ENCODE results near the gene USP36. TPM values are rescaled to one million over a fixed set of nuclear protein-coding genes. Genes with fewer than 3 reads are reported as not detected.

The USP36 gene
- total RNA-seq, 2 experiments from 2014 or later: 47.2 to 144 TPM

DNA sequence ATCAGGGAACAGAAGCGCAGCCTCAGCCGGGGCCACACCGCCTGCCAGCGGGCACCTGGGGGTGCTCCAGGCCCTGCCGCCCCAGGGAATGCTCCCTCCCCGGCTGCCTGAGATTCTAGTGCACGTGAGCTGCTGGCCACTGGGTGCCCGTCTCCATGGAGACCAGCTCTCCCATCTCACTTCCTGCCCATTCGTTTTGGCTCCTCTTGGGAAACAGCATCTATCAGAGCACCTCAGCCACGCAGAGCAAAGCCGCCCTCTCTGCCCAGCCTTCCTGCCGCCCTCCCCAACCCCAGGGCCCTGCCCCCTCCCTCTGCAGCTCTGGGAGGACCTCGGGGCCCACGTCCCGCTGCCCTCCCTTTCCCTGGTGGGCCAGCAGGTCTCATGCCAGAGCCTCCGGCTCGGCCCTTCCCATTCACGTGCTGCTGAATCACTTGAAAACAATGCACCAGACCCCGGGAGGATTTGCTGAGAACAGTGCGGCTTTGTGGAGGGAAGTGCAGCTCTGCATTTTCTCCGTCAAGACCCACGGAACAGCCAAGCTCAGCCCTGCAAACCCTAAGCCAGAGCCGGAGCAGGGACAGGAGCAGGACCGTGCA, 43.0 kb upstream of the USP36 start:
- ChIA-PET CTCF (ENCODE audit: unreplicated experiment) (no interaction called here), POLR2A (no interaction called here)
- Histone ChIP-seq H3K4me1 (ENCODE audit: insufficient read depth, low read length, poor library complexity, severe bottlenecking) (no peaks in the 10 kb centered on the region), H3K4me2 (ENCODE audit: low read length) (no peak overlapping the region), H4K20me1 (ENCODE audit: insufficient read depth, low read length) (no peaks in the 10 kb centered on the region), H3K4me3 (ENCODE audit: low read depth, low read length, poor library complexity, severe bottlenecking) (no peak overlapping the region), H3K36me3 (ENCODE audit: insufficient read depth, low read length) (no peaks in the 10 kb centered on the region), H3K27ac (ENCODE audit: low read depth, low read length, poor library complexity, severe bottlenecking) (no peak overlapping the region), H2AFZ (ENCODE audit: low read length) (no peak overlapping the region), H3K79me2 (ENCODE audit: insufficient read depth, low read depth, low read length) (no peaks in the 10 kb centered on the region), H3K9me3 (ENCODE audit: low read length) (no peaks in the 10 kb centered on the region), H3K9me2 (ENCODE audit: insufficient read depth, low read length) (no peaks in the 10 kb centered on the region)
- BruUV-seq (replicated peaks): no TSS peak
- TF ChIP-seq, protein P1, sequence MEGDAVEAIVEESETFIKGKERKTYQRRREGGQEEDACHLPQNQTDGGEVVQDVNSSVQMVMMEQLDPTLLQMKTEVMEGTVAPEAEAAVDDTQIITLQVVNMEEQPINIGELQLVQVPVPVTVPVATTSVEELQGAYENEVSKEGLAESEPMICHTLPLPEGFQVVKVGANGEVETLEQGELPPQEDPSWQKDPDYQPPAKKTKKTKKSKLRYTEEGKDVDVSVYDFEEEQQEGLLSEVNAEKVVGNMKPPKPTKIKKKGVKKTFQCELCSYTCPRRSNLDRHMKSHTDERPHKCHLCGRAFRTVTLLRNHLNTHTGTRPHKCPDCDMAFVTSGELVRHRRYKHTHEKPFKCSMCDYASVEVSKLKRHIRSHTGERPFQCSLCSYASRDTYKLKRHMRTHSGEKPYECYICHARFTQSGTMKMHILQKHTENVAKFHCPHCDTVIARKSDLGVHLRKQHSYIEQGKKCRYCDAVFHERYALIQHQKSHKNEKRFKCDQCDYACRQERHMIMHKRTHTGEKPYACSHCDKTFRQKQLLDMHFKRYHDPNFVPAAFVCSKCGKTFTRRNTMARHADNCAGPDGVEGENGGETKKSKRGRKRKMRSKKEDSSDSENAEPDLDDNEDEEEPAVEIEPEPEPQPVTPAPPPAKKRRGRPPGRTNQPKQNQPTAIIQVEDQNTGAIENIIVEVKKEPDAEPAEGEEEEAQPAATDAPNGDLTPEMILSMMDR (conservative IDR thresholded peaks at IDR 0.05; ENCODE audit: low read length): no peak
- no peak for TF ChIP-seq EZH2phosphoT487 (IDR thresholded peaks at IDR 0.05; ENCODE audit: borderline replicate concordance, low read depth, low read length)
- intact Hi-C loops (cut with micrococcal nuclease; ENCODE audit: unreplicated experiment): no loop called here
- no peak for DNase-seq (ENCODE audit: low spot score)

DNA sequence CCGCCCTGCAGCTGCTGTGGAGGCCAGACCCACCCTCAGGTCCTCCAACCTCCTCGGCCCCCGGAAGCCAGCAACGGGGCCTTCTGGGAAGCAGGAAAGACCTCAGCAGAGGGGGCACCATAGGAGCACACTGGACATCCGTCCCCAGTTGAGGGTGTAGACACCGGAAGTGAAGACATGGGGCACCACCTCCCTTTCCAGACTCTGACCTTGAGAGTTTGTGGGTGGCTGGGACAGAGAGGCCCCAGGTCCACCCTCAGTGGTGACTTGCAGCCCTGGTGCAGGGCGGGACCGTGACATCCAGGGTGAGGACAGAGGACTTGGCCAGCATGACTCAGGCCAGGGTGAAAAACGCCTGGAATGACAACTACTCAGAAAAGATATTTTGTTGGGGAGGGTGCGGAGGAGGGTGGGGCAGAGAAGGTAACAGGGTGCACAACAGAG, 42.5 kb upstream of the USP36 start:
- ChIA-PET POLR2A (no interaction called here), CTCF (ENCODE audit: unreplicated experiment) (no interaction called here)
- no peak for TF ChIP-seq EZH2phosphoT487 (IDR thresholded peaks at IDR 0.05; ENCODE audit: borderline replicate concordance, low read depth, low read length)
- TF ChIP-seq, protein P1 (conservative IDR thresholded peaks at IDR 0.05; ENCODE audit: low read length): no peak
- H3K27ac ChIP-seq (ENCODE audit: low read depth, low read length, poor library complexity, severe bottlenecking): no peak overlapping the region
- H3K9me2 ChIP-seq (ENCODE audit: insufficient read depth, low read length): no peaks in the 10 kb centered on the region
- H4K20me1 ChIP-seq (ENCODE audit: insufficient read depth, low read length): no peaks in the 10 kb centered on the region
- no peaks in the 10 kb centered on the region for H3K4me1 ChIP-seq (ENCODE audit: insufficient read depth, low read length, poor library complexity, severe bottlenecking)
- no peak overlapping the region for H3K4me3 ChIP-seq (ENCODE audit: low read depth, low read length, poor library complexity, severe bottlenecking)
- no peaks in the 10 kb centered on the region for H3K9me3 ChIP-seq (ENCODE audit: low read length)
- BruUV-seq (replicated peaks): no TSS peak
- intact Hi-C loops (cut with micrococcal nuclease; ENCODE audit: unreplicated experiment): no loop called here
- H3K79me2 ChIP-seq (ENCODE audit: insufficient read depth, low read depth, low read length): no peaks in the 10 kb centered on the region
- no peak for DNase-seq (ENCODE audit: low spot score)
- H3K4me2 ChIP-seq (ENCODE audit: low read length): no peak overlapping the region
- no peak overlapping the region for H2AFZ ChIP-seq (ENCODE audit: low read length)
- H3K36me3 ChIP-seq (ENCODE audit: insufficient read depth, low read length): no peaks in the 10 kb centered on the region

DNA sequence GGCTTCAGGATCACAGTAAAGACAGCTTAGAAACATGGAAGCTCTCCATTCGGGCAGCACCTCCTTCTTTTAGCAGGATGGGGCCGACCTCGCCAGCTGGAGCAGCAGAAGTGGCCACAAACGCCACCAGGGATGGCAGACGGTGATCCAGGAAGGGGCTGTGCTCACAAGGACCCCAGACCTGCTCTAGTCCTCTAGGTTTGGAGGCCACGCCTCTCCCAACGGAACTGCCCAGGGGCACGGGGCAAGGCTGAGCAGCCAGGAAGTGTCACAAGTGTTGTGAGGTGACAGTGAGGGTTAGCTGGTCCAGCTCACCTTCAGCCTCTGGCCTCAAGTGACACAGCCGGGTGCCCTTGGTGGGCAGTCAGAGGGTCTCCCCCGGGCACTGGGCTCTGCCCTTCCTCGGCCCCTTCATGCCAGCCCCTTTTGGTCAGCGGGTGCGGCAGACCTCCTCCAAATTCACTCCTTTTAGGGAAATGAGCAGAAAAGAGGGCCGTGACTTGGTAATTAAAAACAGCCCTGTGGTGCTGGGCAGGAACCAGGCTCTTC, 42.0 kb upstream of the USP36 start:
- Histone ChIP-seq H3K9me3 (ENCODE audit: low read length) (no peaks in the 10 kb centered on the region), H3K4me3 (ENCODE audit: low read depth, low read length, poor library complexity, severe bottlenecking) (no peak overlapping the region), H4K20me1 (ENCODE audit: insufficient read depth, low read length) (no peaks in the 10 kb centered on the region), H3K4me1 (ENCODE audit: insufficient read depth, low read length, poor library complexity, severe bottlenecking) (no peaks in the 10 kb centered on the region), H3K36me3 (ENCODE audit: insufficient read depth, low read length) (no peaks in the 10 kb centered on the region), H3K79me2 (ENCODE audit: insufficient read depth, low read depth, low read length) (no peaks in the 10 kb centered on the region), H3K27ac (ENCODE audit: low read depth, low read length, poor library complexity, severe bottlenecking) (no peak overlapping the region), H3K4me2 (ENCODE audit: low read length) (no peak overlapping the region), H2AFZ (ENCODE audit: low read length) (no peak overlapping the region), H3K9me2 (ENCODE audit: insufficient read depth, low read length) (no peaks in the 10 kb centered on the region)
- CTCF ChIA-PET (ENCODE audit: unreplicated experiment): no interaction called here
- no TSS peak for BruUV-seq (replicated peaks)
- POLR2A ChIA-PET: no interaction called here
- intact Hi-C loops (cut with micrococcal nuclease; ENCODE audit: unreplicated experiment): no loop called here
- TF ChIP-seq, protein P1 (conservative IDR thresholded peaks at IDR 0.05; ENCODE audit: low read length): no peak
- no peak for TF ChIP-seq EZH2phosphoT487 (IDR thresholded peaks at IDR 0.05; ENCODE audit: borderline replicate concordance, low read depth, low read length)
- no peak for DNase-seq (ENCODE audit: low spot score)

Data from OCI-LY7 (cell line).